ENCODE data around the gene CRELD2.
"Not testable (repeated sequence)": the region's sequence is repeated elsewhere in the genome, so short reads cannot be mapped to it uniquely, and the experiment has no call there.

CRELD2 gene

GRCh38 chr22:49944399-49944891 is 26.0 kb downstream of the CRELD2 start:
- no peak for TF ChIP-seq CTCF (IDR thresholded peaks at IDR 0.05; ENCODE audit: insufficient read depth, low read depth, low read length, missing control alignments)
- no peak for DNase-seq (ENCODE audit: low read depth)

GRCh38 chr22:49945042-49945794 is 26.8 kb downstream of the CRELD2 start:
- DNase-seq (ENCODE audit: low read depth); H3K4me3 ChIP-seq (ENCODE audit: low read length): not testable (repeated sequence)

More at GRCh38 chr22:49944399-49944891, 26.0 kb downstream of the CRELD2 start:
- H3K4me3 ChIP-seq (ENCODE audit: low read length), result no peak overlapping the region

GRCh38 chr22:49946612-49947295 is 28.3 kb downstream of the CRELD2 start:
- peak; percentile 40 for DNase-seq (ENCODE audit: low read depth)
- TF ChIP-seq CTCF (IDR thresholded peaks at IDR 0.05; ENCODE audit: insufficient read depth, low read depth, low read length, missing control alignments), result no peak
- no peak overlapping the region for H3K4me3 ChIP-seq (ENCODE audit: low read length)

- TF ChIP-seq CTCF (IDR thresholded peaks at IDR 0.05; ENCODE audit: insufficient read depth, low read depth, low read length, missing control alignments), result no peak
- no peak for DNase-seq (ENCODE audit: low read depth)
- H3K4me3 ChIP-seq (ENCODE audit: low read length), result no peak overlapping the region
These were observed 28.8 kb downstream of the CRELD2 start for GRCh38 chr22:49947296-49947622.

- peak overlapping the region; percentile 8 for H3K4me3 ChIP-seq (ENCODE audit: low read length)
- no peak for DNase-seq (ENCODE audit: low read depth)
- TF ChIP-seq CTCF (IDR thresholded peaks at IDR 0.05; ENCODE audit: insufficient read depth, low read depth, low read length, missing control alignments), result no peak
These were observed 29.9 kb downstream of the CRELD2 start for GRCh38 chr22:49948116-49948957.

- DNase-seq (ENCODE audit: low read depth), result no peak
- no peak for TF ChIP-seq CTCF (IDR thresholded peaks at IDR 0.05; ENCODE audit: insufficient read depth, low read depth, low read length, missing control alignments)
- H3K4me3 ChIP-seq (ENCODE audit: low read length), result no peak overlapping the region
These were observed 30.8 kb downstream of the CRELD2 start for GRCh38 chr22:49948958-49949913.
